K562 (cell line): Measurements from ENCODE around the gene VDAC2. TPM values are rescaled to one million over a fixed set of nuclear protein-coding genes. Genes with fewer than 3 reads are reported as not detected.

ENCODE experiments used
- HDGF ChIP-seq: fragments of 450-650 bp; IDR thresholded peaks from 2 replicates; pipeline ENCODE4 v1.6.1; 2016
- HMGN3 ChIP-seq: IDR thresholded peaks from 2 replicates; pipeline ENCODE4 v1.6.1; 2011; ENCODE audit warnings: borderline replicate concordance, low read depth, mild to moderate bottlenecking, mixed read lengths, low read length; ENCODE audit not compliant: insufficient read length; ENCODE audit errors: extremely low read depth
- POLR2AphosphoS5 ChIP-seq: IDR thresholded peaks from 2 replicates; pipeline ENCODE4 v1.6.1; 2011; ENCODE audit warnings: mild to moderate bottlenecking, low read depth, low read length, moderate library complexity; ENCODE audit not compliant: control insufficient read depth, insufficient read depth
- SRSF1 ChIP-seq: fragments of 200-400 bp; formaldehyde crosslinking; IDR thresholded peaks from 2 replicates; pipeline ENCODE4 v1.6.1; 2017; ENCODE audit warnings: mild to moderate bottlenecking, low read depth, low read length, moderate library complexity
- ZFPM2 ChIP-seq: fragments of 250-450 bp; sonication (Bioruptor Pico); IDR thresholded peaks from 2 replicates; pipeline ENCODE4 v1.5.1; 2022; ENCODE audit warnings: mild to moderate bottlenecking
- polyA plus RNA-seq, 8 experiments: library from polyadenylated mRNA; depleted of rRNA in 4 of 8; stranded (reverse) in 5 of 8; unstranded in 3 of 8; fragments of >200 nt; fragmentation: Nextera tagmentation in 2 of 8; fragmentation: Illumina TruSeq in 1 of 8; extraction: Ambion mirVana in 2 of 8; extraction: Trizol in 1 of 8; gene quantifications; 2 replicates each; pipeline versions ENCODE4 v1.2.1 to v1.2.3, GENCODE V29; 2011 to 2014; ENCODE audit warnings: inconsistent platforms in 1 of 8, missing spikeins in 1 of 8
- total RNA-seq, 7 experiments: library from RNA; depleted of rRNA in 6 of 7; stranded (reverse); fragments of >200 nt in 6 of 7; fragmentation: Illumina TruSeq in 2 of 7; extraction: Trizol in 2 of 7; gene quantifications; 2 replicates each; pipeline versions ENCODE4 v1.2.1 to v1.2.3, GENCODE V29; 2011 to 2021; ENCODE audit warnings: low replicate concordance in 1 of 7
- TF ChIP-seq, protein P1 (sequence below): fragments of 450-650 bp; IDR thresholded peaks from 2 replicates; pipeline ENCODE4 v1.6.1; 2016; ENCODE audit warnings: antibody characterized with exemption
- TF ChIP-seq, protein P2 (sequence below): sonication (generic); formaldehyde crosslinking; IDR thresholded peaks from 2 replicates; pipeline ENCODE4 v1.8.1; 2023; ENCODE audit warnings: mild to moderate bottlenecking, missing genetic modification reagents
- TF ChIP-seq, protein P3 (sequence below): sonication (generic); formaldehyde crosslinking; IDR thresholded peaks from 2 replicates; pipeline ENCODE4 v1.8.0; 2022; ENCODE audit warnings: mild to moderate bottlenecking, missing genetic modification reagents
- TF ChIP-seq, protein P4 (sequence below): IDR thresholded peaks from 2 replicates; pipeline ENCODE4 v1.6.1; 2011; ENCODE audit warnings: borderline replicate concordance, low read depth, mild to moderate bottlenecking, moderate library complexity, low read length; ENCODE audit not compliant: insufficient read depth, poor library complexity, severe bottlenecking
- TF ChIP-seq, protein P5 (sequence below): fragments of 450-650 bp; IDR thresholded peaks from 2 replicates; pipeline ENCODE4 v1.6.1; 2016; ENCODE audit warnings: borderline replicate concordance

VDAC2 gene
- total and polyA plus RNA-seq, 9 of the 15 experiments (the other 6 are each of a cell fraction or from before 2014, with no cell fraction given) = 139 to 450 (median 250) TPM

DNA sequence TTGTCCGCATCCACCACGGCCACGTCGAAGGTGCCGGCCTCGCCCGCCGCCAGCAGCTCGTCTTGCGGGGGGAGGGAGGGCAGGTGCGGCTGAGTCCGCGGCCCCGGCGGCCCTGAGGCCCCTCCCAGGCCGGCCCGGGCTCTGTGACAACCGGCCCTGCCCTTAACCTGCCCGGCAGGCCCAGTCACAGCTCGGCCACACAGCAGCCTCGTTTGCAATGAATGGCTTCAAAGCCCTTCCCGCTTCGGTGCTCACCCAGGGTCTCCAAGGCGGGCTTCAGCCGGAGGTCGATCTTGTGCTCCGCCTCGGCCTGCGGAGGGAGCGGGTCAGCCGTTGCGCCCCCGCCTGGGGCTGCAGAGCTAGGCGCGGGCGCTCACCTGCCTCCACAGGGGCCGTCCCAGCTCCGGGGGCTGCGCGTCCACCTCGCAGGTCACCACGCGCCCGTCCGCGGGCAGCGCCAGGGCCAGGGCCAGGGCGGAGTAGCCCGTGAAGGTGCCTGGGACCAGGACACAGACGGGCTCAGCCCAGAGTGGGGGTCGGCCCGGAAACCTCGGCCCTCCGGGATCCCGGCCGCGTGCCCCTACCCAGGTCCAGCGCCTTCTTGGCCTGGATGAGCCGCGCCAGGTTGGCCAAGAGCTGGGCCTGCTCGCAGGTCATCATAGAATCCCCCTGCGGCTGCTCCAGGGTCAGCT, 24.2 kb downstream of the VDAC2 start (continued):
- TF ChIP-seq, protein P1, sequence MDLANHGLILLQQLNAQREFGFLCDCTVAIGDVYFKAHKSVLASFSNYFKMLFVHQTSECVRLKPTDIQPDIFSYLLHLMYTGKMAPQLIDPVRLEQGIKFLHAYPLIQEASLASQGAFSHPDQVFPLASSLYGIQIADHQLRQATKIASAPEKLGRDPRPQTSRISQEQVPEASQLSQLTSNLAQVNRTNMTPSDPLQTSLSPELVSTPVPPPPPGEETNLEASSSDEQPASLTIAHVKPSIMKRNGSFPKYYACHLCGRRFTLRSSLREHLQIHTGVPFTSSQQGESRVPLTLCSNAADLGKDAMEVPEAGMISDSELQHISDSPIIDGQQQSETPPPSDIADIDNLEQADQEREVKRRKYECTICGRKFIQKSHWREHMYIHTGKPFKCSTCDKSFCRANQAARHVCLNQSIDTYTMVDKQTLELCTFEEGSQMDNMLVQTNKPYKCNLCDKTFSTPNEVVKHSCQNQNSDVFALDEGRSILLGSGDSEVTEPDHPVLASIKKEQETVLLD = 0 out of 2 replicates have a peak, but pooled peaks have one; percentile 65
- no peak for TF ChIP-seq ZFPM2
- TF ChIP-seq, protein P2, sequence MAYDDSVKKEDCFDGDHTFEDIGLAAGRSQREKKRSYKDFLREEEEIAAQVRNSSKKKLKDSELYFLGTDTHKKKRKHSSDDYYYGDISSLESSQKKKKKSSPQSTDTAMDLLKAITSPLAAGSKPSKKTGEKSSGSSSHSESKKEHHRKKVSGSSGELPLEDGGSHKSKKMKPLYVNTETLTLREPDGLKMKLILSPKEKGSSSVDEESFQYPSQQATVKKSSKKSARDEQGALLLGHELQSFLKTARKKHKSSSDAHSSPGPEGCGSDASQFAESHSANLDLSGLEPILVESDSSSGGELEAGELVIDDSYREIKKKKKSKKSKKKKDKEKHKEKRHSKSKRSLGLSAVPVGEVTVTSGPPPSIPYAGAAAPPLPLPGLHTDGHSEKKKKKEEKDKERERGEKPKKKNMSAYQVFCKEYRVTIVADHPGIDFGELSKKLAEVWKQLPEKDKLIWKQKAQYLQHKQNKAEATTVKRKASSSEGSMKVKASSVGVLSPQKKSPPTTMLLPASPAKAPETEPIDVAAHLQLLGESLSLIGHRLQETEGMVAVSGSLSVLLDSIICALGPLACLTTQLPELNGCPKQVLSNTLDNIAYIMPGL (CRISPR knock-in tag) = peak; percentile 61; the same call in 1 of the 2 replicates
- TF ChIP-seq, protein P3, sequence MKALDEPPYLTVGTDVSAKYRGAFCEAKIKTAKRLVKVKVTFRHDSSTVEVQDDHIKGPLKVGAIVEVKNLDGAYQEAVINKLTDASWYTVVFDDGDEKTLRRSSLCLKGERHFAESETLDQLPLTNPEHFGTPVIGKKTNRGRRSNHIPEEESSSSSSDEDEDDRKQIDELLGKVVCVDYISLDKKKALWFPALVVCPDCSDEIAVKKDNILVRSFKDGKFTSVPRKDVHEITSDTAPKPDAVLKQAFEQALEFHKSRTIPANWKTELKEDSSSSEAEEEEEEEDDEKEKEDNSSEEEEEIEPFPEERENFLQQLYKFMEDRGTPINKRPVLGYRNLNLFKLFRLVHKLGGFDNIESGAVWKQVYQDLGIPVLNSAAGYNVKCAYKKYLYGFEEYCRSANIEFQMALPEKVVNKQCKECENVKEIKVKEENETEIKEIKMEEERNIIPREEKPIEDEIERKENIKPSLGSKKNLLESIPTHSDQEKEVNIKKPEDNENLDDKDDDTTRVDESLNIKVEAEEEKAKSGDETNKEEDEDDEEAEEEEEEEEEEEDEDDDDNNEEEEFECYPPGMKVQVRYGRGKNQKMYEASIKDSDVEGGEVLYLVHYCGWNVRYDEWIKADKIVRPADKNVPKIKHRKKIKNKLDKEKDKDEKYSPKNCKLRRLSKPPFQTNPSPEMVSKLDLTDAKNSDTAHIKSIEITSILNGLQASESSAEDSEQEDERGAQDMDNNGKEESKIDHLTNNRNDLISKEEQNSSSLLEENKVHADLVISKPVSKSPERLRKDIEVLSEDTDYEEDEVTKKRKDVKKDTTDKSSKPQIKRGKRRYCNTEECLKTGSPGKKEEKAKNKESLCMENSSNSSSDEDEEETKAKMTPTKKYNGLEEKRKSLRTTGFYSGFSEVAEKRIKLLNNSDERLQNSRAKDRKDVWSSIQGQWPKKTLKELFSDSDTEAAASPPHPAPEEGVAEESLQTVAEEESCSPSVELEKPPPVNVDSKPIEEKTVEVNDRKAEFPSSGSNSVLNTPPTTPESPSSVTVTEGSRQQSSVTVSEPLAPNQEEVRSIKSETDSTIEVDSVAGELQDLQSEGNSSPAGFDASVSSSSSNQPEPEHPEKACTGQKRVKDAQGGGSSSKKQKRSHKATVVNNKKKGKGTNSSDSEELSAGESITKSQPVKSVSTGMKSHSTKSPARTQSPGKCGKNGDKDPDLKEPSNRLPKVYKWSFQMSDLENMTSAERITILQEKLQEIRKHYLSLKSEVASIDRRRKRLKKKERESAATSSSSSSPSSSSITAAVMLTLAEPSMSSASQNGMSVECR (CRISPR knock-in tag) = peak; percentile 78
- TF ChIP-seq HMGN3 = peak; percentile 48
- 0 out of 2 replicates have a peak, but pooled peaks have one; percentile 60 for TF ChIP-seq SRSF1
- TF ChIP-seq POLR2AphosphoS5 = peak; percentile 39; the same call in 1 of the 2 replicates
- TF ChIP-seq, protein P4, sequence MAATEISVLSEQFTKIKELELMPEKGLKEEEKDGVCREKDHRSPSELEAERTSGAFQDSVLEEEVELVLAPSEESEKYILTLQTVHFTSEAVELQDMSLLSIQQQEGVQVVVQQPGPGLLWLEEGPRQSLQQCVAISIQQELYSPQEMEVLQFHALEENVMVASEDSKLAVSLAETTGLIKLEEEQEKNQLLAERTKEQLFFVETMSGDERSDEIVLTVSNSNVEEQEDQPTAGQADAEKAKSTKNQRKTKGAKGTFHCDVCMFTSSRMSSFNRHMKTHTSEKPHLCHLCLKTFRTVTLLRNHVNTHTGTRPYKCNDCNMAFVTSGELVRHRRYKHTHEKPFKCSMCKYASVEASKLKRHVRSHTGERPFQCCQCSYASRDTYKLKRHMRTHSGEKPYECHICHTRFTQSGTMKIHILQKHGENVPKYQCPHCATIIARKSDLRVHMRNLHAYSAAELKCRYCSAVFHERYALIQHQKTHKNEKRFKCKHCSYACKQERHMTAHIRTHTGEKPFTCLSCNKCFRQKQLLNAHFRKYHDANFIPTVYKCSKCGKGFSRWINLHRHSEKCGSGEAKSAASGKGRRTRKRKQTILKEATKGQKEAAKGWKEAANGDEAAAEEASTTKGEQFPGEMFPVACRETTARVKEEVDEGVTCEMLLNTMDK = peak; percentile 64
- TF ChIP-seq, protein P5, sequence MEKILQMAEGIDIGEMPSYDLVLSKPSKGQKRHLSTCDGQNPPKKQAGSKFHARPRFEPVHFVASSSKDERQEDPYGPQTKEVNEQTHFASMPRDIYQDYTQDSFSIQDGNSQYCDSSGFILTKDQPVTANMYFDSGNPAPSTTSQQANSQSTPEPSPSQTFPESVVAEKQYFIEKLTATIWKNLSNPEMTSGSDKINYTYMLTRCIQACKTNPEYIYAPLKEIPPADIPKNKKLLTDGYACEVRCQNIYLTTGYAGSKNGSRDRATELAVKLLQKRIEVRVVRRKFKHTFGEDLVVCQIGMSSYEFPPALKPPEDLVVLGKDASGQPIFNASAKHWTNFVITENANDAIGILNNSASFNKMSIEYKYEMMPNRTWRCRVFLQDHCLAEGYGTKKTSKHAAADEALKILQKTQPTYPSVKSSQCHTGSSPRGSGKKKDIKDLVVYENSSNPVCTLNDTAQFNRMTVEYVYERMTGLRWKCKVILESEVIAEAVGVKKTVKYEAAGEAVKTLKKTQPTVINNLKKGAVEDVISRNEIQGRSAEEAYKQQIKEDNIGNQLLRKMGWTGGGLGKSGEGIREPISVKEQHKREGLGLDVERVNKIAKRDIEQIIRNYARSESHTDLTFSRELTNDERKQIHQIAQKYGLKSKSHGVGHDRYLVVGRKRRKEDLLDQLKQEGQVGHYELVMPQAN = peak; percentile 33; the same call in 1 of the 2 replicates
- TF ChIP-seq HDGF = no peak
